Stimulated activated CD8-positive, alpha-beta memory T cell treated with anti-CD3 and anti-CD28 coated beads, Interleukin-4, amount 100 ng/mL, for 48 hours (primary cell): ENCODE results near the gene PODN.

Source experiments
- DNase-seq: peaks from one replicate; pipeline ENCODE4 v3.0.0-alpha.2; 2020

Gene PODN

DNA sequence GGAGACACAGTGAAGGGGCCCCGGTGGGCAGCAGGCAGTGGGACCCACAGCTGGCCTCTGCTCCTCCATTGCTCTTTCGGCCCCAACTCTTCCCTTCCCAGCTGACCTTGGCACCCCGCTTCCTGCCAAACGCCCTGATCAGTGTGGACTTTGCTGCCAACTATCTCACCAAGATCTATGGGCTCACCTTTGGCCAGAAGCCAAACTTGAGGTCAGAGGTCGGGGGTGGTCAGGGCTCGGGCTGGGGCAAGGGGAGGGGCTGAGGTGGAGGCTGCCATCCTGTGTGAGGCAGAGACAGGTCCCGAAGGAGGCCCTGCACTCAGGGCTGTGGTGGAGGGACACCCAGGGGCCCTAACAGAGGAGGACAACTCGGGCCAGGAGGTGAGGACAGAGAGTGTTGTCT is 13.7 kb downstream of the PODN start:
- no peak for DNase-seq

DNA sequence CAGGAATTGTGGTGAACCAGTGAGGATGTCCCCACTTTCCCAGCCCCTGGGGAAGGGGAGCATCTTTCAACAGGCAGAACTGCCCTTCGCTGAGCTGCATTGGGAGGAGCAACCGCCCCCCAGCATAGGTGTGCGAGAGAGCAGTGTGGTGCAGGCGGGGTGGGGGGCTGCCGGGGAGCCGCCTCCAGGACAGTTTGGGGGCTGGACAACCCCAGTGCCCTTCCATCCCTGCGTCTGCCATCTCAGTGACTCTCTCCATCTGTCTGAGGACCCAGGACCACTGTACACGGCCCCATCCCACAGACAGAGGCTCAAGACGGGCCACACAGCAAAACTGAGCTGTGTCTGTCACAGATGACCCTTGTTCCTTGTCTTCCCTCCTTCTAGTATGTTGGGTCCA is 14.2 kb downstream of the PODN start:
- DNase-seq, result no peak

GRCh38 chr1:53076721-53077598 is 14.9 kb downstream of the PODN start:
- no peak for DNase-seq

DNA sequence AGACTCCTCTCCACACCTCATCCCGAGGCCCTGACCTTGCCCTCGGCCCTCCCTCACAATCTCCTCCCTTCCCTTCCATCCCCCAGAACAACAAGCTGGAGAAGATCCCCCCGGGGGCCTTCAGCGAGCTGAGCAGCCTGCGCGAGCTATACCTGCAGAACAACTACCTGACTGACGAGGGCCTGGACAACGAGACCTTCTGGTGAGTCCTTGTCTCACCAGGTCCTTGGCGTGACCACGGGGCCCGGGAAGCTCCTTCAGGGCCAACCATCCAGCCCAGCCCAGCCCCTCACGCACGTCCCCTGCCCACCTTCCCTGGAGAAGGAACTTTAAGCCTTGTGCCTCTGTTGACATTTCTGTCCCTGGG is 15.6 kb downstream of the PODN start:
- no peak for DNase-seq

GRCh38 chr1:53078333-53079101 is 16.5 kb downstream of the PODN start:
- no peak for DNase-seq

DNA sequence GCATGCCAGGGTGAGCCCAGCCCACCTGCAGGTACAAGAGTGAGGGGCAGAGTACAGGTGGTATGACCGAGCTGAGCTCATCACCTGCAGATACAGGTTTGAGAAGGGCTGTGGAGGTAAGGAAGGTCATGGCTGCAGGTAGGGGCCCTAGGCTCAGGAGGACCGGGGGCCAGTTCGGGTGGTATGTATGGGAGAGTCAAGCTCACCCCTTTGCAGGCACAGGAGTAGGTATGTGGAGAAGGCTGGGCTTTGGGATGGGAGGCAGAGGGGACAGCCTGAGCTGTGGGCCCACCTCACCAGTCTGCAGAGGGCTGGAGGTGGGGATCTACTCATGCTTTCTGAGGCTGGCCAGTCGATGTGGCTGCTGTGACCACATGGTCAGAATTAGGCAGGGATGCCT is 17.2 kb downstream of the PODN start:
- no peak for DNase-seq

DNA sequence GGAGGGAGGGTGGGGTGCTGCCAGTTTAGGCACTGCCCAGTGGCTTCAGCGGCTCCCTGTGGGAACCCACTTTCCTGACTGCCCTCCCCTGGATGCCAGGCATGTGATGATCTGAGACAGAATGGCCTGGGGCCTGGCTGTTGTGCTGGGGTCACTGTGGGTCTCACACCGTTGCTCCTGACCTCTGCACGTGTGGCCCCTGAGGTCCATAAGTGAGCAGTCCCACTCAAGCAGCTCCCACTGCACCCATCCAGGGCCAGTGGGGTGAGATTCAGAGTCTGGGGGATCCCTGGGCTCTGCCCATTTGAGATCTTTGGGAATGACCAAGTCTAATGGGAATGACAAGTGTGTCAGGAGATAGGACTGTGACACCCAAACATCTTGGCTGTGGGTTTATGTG is 18.0 kb downstream of the PODN start:
- no peak for DNase-seq

- no peak for DNase-seq
Measured at GRCh38 chr1:53080769-53081168, 18.8 kb downstream of the PODN start.

- no peak for DNase-seq
Measured at GRCh38 chr1:53081384-53082066, 19.5 kb downstream of the PODN start.

- no peak for DNase-seq
Measured at GRCh38 chr1:53082826-53083455, 20.9 kb downstream of the PODN start.

DNA sequence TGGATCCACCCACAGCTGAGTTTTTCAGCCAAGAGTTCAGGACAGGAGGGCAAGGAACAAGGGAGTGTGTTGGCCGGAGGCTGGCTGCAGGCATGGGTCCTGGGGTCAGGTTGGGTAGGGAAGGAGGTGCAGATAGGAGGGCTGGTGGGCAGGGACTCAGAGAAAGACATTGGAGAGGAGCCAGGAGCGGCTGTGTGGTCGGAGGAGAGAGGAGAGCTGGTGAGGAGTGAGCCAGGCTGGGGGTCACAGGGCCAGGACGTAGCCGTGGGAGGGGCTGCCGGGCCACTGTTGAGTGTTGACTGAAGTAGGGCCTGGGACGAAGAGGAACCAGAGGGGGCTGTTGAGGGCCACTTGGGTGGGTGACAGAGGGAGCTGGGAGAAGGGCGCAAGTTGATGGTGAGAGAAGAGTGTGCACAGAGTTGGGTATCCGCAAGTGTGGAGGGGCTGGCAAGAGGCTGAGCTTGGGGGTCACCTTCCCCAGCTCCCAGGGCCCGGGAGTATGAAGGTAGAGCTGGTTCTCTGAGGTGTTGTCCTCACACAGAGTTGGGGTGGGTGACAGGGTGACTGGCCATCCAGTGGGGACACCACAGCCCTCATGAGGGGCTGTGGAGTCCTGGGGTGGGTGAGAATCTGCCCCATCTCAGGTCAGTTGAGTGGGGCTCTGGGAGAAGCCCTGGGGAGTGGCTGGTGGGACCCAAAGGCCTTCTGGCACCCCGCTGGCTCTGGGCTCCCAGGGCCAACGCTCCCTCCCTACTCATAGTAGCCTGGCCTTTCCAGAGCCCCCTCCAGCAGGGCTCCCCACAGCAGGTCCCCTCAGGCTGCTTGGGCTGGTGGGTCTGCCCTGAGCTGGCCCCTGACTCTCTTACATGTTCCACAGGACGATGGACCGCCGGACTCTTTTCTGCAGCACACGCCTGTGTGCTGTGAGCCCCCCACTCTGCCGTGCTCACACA is 21.9 kb downstream of the PODN start:
- no peak for DNase-seq

- DNase-seq, result no peak
Measured at GRCh38 chr1:53084589-53084971, 22.6 kb downstream of the PODN start.

- DNase-seq, result no peak
Measured at GRCh38 chr1:53085405-53085804, 23.4 kb downstream of the PODN start.

DNA sequence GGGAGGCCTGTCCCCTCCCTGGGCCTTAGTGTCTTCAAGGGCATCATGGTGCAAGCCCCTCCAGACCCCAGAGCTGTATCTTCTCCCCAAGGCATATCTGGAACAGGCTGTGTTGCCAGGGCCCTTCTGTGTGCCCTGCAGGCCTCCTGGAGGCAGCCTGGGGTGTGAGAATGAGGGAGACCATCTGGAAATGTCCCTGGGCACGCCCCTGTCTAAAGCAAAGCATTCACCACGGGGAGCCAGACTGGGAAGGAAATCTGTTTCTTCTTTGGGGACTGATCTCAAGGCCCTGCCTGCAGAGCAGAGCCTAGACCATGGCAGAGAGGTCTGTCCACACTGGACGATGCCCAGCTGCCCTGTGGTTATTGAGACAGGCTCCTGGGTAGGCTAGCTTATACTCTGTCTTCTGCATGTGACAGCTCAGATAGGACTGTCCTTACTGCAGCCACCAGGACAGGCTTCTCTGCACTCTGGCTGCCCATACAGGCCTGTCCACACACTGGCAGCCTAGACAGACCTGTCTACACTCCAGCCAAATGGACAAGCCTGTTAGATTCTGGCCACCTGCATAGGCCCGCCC is 24.6 kb downstream of the PODN start:
- DNase-seq, result no peak

DNA sequence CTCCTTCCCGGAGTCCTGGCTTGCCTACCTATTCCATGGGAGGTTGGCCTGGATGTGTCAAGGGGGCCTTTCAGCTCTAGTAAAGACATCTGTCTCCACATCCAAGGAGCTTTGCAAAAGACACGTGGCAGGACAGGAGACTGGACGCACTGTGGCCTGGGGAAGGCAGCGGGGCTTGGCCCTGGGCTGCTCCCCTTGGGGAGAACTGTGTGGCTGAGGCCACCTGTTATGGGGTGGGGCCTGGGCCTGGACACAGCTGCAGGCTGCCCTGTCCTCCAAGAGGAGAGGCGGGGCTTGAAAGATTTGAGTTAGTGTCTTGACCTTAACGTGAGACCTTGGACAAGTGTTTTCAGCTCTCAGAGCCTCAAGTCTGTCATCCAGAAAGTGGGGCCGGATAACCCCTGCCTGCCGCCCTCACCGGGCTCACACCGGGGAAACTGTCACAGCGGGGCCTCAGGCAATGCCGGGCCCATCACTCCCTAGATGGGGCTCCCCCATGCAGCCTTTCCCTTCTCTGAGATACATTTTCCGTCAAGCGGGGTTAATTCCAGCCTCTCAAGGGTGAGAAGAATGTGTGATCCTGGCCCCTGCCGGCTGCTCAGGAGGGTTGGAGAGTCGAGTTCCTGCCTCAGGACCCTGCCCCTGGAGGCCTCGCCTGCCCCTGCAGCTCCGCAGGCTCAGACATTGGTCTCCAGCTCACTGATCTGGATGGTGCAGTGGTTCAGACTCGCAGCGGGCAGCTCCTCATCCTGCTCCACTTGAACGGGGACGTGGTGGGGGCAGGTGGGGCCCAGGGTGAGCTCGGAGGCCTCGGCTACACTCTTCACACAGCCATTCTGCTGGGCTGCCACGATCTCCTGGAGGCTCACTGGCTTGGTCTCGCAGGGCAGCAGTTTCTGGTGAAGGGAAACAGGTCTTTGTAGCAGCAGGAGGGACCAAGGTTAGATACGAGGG is 25.6 kb downstream of the PODN start:
- no peak for DNase-seq

GRCh38 chr1:53088616-53089300 is 26.7 kb downstream of the PODN start:
- no peak for DNase-seq

DNA sequence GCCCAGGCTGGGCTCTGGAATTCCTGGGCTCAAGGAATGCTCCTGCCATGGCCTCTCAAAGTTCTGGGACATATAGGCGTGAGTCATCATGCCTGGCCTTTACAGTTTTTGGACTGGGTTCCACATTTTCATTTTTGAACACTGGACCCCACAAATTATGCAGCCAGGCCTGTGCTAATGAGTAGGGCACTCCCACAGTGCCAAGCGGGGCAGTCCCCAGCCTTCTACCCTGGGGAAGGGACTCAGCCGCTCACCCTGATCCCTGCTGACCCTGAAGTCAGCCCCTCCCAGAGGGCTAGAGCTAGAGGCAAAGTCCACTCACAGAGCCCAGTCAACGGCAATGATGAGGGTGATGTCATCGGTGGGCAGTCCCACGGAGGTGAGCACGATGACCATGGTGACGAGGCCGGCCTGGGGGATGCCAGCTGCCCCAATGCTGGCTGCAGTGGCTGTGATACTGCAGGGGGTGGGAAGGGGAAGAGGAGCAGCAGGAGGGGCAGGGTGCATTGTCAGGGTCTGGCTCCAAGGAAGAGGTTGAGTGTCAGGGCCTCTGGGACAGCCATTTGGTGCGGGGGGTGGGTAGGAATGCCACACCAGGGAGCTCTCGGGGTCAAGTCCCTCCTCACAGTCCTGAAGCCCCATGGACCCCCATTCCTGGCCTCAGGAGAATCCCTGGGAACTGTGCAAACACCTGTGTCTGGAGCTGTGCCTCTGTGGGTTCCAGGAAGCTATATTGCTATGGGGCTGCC is 27.6 kb downstream of the PODN start:
- no peak for DNase-seq

GRCh38 chr1:53090227-53091147 is 28.5 kb downstream of the PODN start:
- DNase-seq, result no peak
